Measurements from ENCODE around the gene NUTM2G. TPM values are rescaled to one million over a fixed set of nuclear protein-coding genes. Genes with fewer than 3 reads are reported as not detected.
"Not testable (repeated sequence)": the region's sequence is repeated elsewhere in the genome, so short reads cannot be mapped to it uniquely, and the experiment has no call there.

The NUTM2G gene
- total RNA-seq, 1 experiment from 2014 or later = not detected

DNA sequence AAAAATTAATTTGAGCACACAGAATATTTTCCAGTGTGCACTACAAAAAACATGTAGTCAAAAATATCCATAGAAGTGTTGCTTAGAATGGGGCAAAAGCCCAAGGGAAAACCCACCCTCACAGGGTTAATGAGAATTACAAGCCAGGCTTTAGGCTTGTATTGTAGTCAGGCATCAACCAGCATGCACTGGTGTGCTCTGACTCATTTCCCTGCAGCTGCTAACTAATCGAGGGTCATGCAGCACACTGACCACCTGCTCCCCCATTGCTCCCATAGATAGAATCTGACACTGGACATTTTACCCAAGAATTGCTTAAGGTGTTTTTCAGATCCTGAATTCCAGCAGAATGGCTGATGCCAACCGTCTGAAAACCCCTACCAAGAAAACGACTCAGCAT lies 20.2 kb upstream of the NUTM2G start:
- in situ Hi-C loops (cut with HindIII; ENCODE audit: low pct_unique_long_range_greater_than_20kb, low sequenced_read_pairs); ATAC-seq; H3K4me3 ChIP-seq (ENCODE audit: low read depth in 2 of 2, low read length in 2 of 2); intact Hi-C loops (cut with micrococcal nuclease; ENCODE audit: unreplicated experiment); CTCF ChIA-PET; H3K4me1 ChIP-seq (ENCODE audit: control insufficient read depth, insufficient read depth, low read length); H3K27ac ChIP-seq (ENCODE audit: low read length); H3K9me3 ChIP-seq (ENCODE audit: control insufficient read depth, insufficient read depth, low read depth, low read length); H3K36me3 ChIP-seq (ENCODE audit: control insufficient read depth, insufficient read depth, low read length); BruUV-seq (replicated peaks); DNase-seq (ENCODE audit: low read depth, low spot score); H3K27me3 ChIP-seq (ENCODE audit: control insufficient read depth, insufficient read depth, low read length); POLR2A ChIA-PET: not testable (repeated sequence)

- H3K36me3 ChIP-seq (ENCODE audit: control insufficient read depth, insufficient read depth, low read length); H3K4me1 ChIP-seq (ENCODE audit: control insufficient read depth, insufficient read depth, low read length); ATAC-seq; in situ Hi-C loops (cut with HindIII; ENCODE audit: low pct_unique_long_range_greater_than_20kb, low sequenced_read_pairs); H3K27ac ChIP-seq (ENCODE audit: low read length); H3K4me3 ChIP-seq (ENCODE audit: low read depth in 2 of 2, low read length in 2 of 2); DNase-seq (ENCODE audit: low read depth, low spot score); H3K27me3 ChIP-seq (ENCODE audit: control insufficient read depth, insufficient read depth, low read length); POLR2A ChIA-PET; H3K9me3 ChIP-seq (ENCODE audit: control insufficient read depth, insufficient read depth, low read depth, low read length); intact Hi-C loops (cut with micrococcal nuclease; ENCODE audit: unreplicated experiment); CTCF ChIA-PET: not testable (repeated sequence)
- BruUV-seq (replicated peaks) = TSS peak; percentile 66
Measured at GRCh38 chr9:96915539-96915938, 13.1 kb upstream of the NUTM2G start.

DNA sequence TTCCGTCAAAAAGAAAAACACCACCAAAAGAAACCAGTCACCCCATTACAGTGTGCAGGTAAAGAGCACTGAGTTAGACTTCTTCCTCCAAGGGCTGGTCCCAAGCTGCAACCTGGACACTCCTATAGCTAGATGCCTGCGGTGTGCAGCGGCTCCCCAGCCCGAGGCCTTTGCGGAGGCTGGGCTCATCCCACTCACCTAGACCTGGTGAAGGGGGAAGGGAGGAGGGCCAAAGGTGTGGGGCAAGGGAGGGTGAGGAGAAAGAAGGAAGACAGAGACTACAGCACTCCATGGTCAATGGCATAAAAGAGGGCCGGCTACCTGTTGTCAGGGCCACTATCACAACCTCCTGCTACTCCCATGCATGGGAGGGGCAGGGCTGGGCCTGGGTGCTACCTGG lies 12.1 kb upstream of the NUTM2G start:
- H3K36me3 ChIP-seq (ENCODE audit: control insufficient read depth, insufficient read depth, low read length); H3K9me3 ChIP-seq (ENCODE audit: control insufficient read depth, insufficient read depth, low read depth, low read length); H3K4me3 ChIP-seq (ENCODE audit: low read depth in 2 of 2, low read length in 2 of 2); POLR2A ChIA-PET; H3K4me1 ChIP-seq (ENCODE audit: control insufficient read depth, insufficient read depth, low read length); CTCF ChIA-PET; BruUV-seq (replicated peaks); H3K27ac ChIP-seq (ENCODE audit: low read length); ATAC-seq; DNase-seq (ENCODE audit: low read depth, low spot score); intact Hi-C loops (cut with micrococcal nuclease; ENCODE audit: unreplicated experiment); H3K27me3 ChIP-seq (ENCODE audit: control insufficient read depth, insufficient read depth, low read length); in situ Hi-C loops (cut with HindIII; ENCODE audit: low pct_unique_long_range_greater_than_20kb, low sequenced_read_pairs): not testable (repeated sequence)

DNA sequence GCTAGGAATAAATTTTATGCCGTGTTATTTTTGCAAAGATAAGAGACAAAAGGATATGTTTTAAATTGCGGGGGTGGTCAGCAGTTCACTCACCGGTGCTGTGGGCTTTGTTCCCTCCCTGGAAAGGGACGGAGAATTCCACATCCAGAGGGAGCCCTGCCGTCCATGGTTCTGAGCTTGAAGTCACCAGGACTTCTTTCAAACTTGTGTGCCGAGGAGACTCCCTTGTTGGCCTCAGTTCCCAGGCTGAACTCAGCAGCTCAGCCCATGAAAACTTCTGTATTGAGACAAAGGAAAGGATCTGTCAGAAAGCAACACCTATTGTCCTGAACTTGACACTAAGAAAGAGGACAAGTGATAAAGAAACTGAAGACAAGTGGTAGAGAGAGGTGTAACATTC lies 10.1 kb upstream of the NUTM2G start:
- H3K27ac ChIP-seq (ENCODE audit: low read length); POLR2A ChIA-PET; CTCF ChIA-PET; ATAC-seq; H3K4me3 ChIP-seq (ENCODE audit: low read depth in 2 of 2, low read length in 2 of 2); H3K4me1 ChIP-seq (ENCODE audit: control insufficient read depth, insufficient read depth, low read length); in situ Hi-C loops (cut with HindIII; ENCODE audit: low pct_unique_long_range_greater_than_20kb, low sequenced_read_pairs); H3K27me3 ChIP-seq (ENCODE audit: control insufficient read depth, insufficient read depth, low read length); intact Hi-C loops (cut with micrococcal nuclease; ENCODE audit: unreplicated experiment); DNase-seq (ENCODE audit: low read depth, low spot score); H3K9me3 ChIP-seq (ENCODE audit: control insufficient read depth, insufficient read depth, low read depth, low read length); H3K36me3 ChIP-seq (ENCODE audit: control insufficient read depth, insufficient read depth, low read length); BruUV-seq (replicated peaks): not testable (repeated sequence)

GRCh38 chr9:96920803-96921202 lies 7.8 kb upstream of the NUTM2G start:
- CTCF ChIA-PET; H3K27ac ChIP-seq (ENCODE audit: low read length); POLR2A ChIA-PET; H3K9me3 ChIP-seq (ENCODE audit: control insufficient read depth, insufficient read depth, low read depth, low read length); BruUV-seq (replicated peaks); in situ Hi-C loops (cut with HindIII; ENCODE audit: low pct_unique_long_range_greater_than_20kb, low sequenced_read_pairs); H3K36me3 ChIP-seq (ENCODE audit: control insufficient read depth, insufficient read depth, low read length); intact Hi-C loops (cut with micrococcal nuclease; ENCODE audit: unreplicated experiment); DNase-seq (ENCODE audit: low read depth, low spot score); H3K27me3 ChIP-seq (ENCODE audit: control insufficient read depth, insufficient read depth, low read length); ATAC-seq; H3K4me3 ChIP-seq (ENCODE audit: low read depth in 2 of 2, low read length in 2 of 2); H3K4me1 ChIP-seq (ENCODE audit: control insufficient read depth, insufficient read depth, low read length): not testable (repeated sequence)

GRCh38 chr9:96925587-96925986 lies 3.1 kb upstream of the NUTM2G start:
- DNase-seq (ENCODE audit: low read depth, low spot score); H3K4me1 ChIP-seq (ENCODE audit: control insufficient read depth, insufficient read depth, low read length); H3K9me3 ChIP-seq (ENCODE audit: control insufficient read depth, insufficient read depth, low read depth, low read length); H3K27me3 ChIP-seq (ENCODE audit: control insufficient read depth, insufficient read depth, low read length); H3K4me3 ChIP-seq (ENCODE audit: low read depth in 2 of 2, low read length in 2 of 2); intact Hi-C loops (cut with micrococcal nuclease; ENCODE audit: unreplicated experiment); BruUV-seq (replicated peaks); in situ Hi-C loops (cut with HindIII; ENCODE audit: low pct_unique_long_range_greater_than_20kb, low sequenced_read_pairs); H3K27ac ChIP-seq (ENCODE audit: low read length); CTCF ChIA-PET; POLR2A ChIA-PET; ATAC-seq; H3K36me3 ChIP-seq (ENCODE audit: control insufficient read depth, insufficient read depth, low read length): not testable (repeated sequence)

GRCh38 chr9:96931665-96932064 lies 3.0 kb downstream of the NUTM2G start:
- ATAC-seq; POLR2A ChIA-PET; H3K4me1 ChIP-seq (ENCODE audit: control insufficient read depth, insufficient read depth, low read length); DNase-seq (ENCODE audit: low read depth, low spot score); H3K27ac ChIP-seq (ENCODE audit: low read length); H3K27me3 ChIP-seq (ENCODE audit: control insufficient read depth, insufficient read depth, low read length); in situ Hi-C loops (cut with HindIII; ENCODE audit: low pct_unique_long_range_greater_than_20kb, low sequenced_read_pairs); H3K36me3 ChIP-seq (ENCODE audit: control insufficient read depth, insufficient read depth, low read length); CTCF ChIA-PET; BruUV-seq (replicated peaks); intact Hi-C loops (cut with micrococcal nuclease; ENCODE audit: unreplicated experiment); H3K9me3 ChIP-seq (ENCODE audit: control insufficient read depth, insufficient read depth, low read depth, low read length); H3K4me3 ChIP-seq (ENCODE audit: low read depth in 2 of 2, low read length in 2 of 2): not testable (repeated sequence)

- H3K4me1 ChIP-seq (ENCODE audit: control insufficient read depth, insufficient read depth, low read length); ATAC-seq; DNase-seq (ENCODE audit: low read depth, low spot score); H3K27ac ChIP-seq (ENCODE audit: low read length); H3K27me3 ChIP-seq (ENCODE audit: control insufficient read depth, insufficient read depth, low read length); H3K36me3 ChIP-seq (ENCODE audit: control insufficient read depth, insufficient read depth, low read length); POLR2A ChIA-PET; H3K9me3 ChIP-seq (ENCODE audit: control insufficient read depth, insufficient read depth, low read depth, low read length); H3K4me3 ChIP-seq (ENCODE audit: low read depth in 2 of 2, low read length in 2 of 2); BruUV-seq (replicated peaks); intact Hi-C loops (cut with micrococcal nuclease; ENCODE audit: unreplicated experiment); in situ Hi-C loops (cut with HindIII; ENCODE audit: low pct_unique_long_range_greater_than_20kb, low sequenced_read_pairs); CTCF ChIA-PET: not testable (repeated sequence)
Measured at GRCh38 chr9:96934097-96934496, 5.5 kb downstream of the NUTM2G start.

Data from Panc1 (cell line).